Endothelial cell of umbilical vein (primary cell): ENCODE results near the gene MOB3A. TPM values are rescaled to one million over a fixed set of nuclear protein-coding genes. Genes with fewer than 3 reads are reported as not detected.

ENCODE experiments used
- BruUV-seq: library from RNA; stranded (reverse); fragments of 400-500 nt; replicated peaks from 2 replicates; lab custom pipeline; 2021; lab: Mats Ljungman, UMichigan
- CTCF ChIA-PET: fragments of 300-600, 350-600 bp; sonication (Branson Sonifier 250); formaldehyde crosslinking; loops from one replicate; lab custom pipeline; 2021; ENCODE audit warnings: antibody characterized with exemption, inconsistent platforms; lab: Charles Lee
- POLR2A ChIA-PET: fragments of 300-600, 350-600 bp; sonication (Branson Sonifier 250); formaldehyde crosslinking; loops from one replicate; lab custom pipeline; 2021; ENCODE audit warnings: antibody characterized with exemption, inconsistent platforms; lab: Charles Lee
- DNase-seq: peaks from one replicate; pipeline ENCODE4 v3.0.0-alpha.2; 2011; ENCODE audit warnings: low read depth, low spot score
- FAIRE-seq: peaks from 2 replicates; lab custom pipeline; 2011; peaks lifted over from hg19 to GRCh38; lab: Jason Lieb, UNC
- H2AFZ ChIP-seq: 2 replicates; pipeline ENCODE4 v1.6.0; 2012; ENCODE audit warnings: low read depth, low read length, control low read depth, inconsistent platforms
- H3K27ac ChIP-seq: 2 replicates; pipeline ENCODE4 v1.5.1; 2011; ENCODE audit warnings: low read depth, mild to moderate bottlenecking, control low read depth, low read length, moderate library complexity; ENCODE audit not compliant: insufficient read depth
- H3K27me3 ChIP-seq, 2 experiments: 2 replicates each; pipeline versions ENCODE4 v1.6.0 to v1.6.1; 2011; ENCODE audit warnings: low read length in 2 of 2, mixed read lengths in 1 of 2; ENCODE audit not compliant: control insufficient read depth in 2 of 2, insufficient read depth in 2 of 2
- H3K36me3 ChIP-seq, 2 experiments: 2 replicates in 1 of 2; 3 replicates in 1 of 2; pipeline ENCODE4 v1.5.1; 2011; ENCODE audit warnings: low read length in 2 of 2, mild to moderate bottlenecking in 1 of 2, moderate library complexity in 1 of 2; ENCODE audit not compliant: control insufficient read depth in 2 of 2, insufficient read depth in 2 of 2; ENCODE audit errors: extremely low read depth in 1 of 2
- H3K4me1 ChIP-seq: 3 replicates; pipeline ENCODE4 v1.5.1; 2011; ENCODE audit warnings: mild to moderate bottlenecking, low read length; ENCODE audit not compliant: control insufficient read depth, insufficient read depth; ENCODE audit errors: extremely low read depth
- H3K4me2 ChIP-seq: 2 replicates; pipeline ENCODE4 v1.6.1; 2011; ENCODE audit warnings: low read length, control low read depth, mixed read lengths; ENCODE audit not compliant: insufficient read depth
- H3K4me3 ChIP-seq, 3 experiments: fragments of 200-600 bp in 1 of 3; sonication (generic), shearing (Covaris generic) in 1 of 3; replicated peaks in 1 of 3; 2 replicates each; pipeline ENCODE4 v1.5.1; 2011 to 2016; ENCODE audit warnings: control low read depth in 3 of 3, low read length in 3 of 3, mild to moderate bottlenecking in 2 of 3, inconsistent platforms in 1 of 3, low read depth in 1 of 3, moderate library complexity in 1 of 3; ENCODE audit not compliant: insufficient read depth in 1 of 3
- H3K79me2 ChIP-seq: 2 replicates; pipeline ENCODE4 v1.6.0; 2012; ENCODE audit warnings: low read length, inconsistent platforms; ENCODE audit not compliant: control insufficient read depth, insufficient read depth
- H3K9ac ChIP-seq: replicated peaks from 2 replicates; pipeline ENCODE3; 2011; ENCODE audit warnings: low read length, control low read depth; ENCODE audit not compliant: insufficient read depth; ENCODE audit errors: extremely low read depth
- H3K9me1 ChIP-seq: replicated peaks from 3 replicates; pipeline ENCODE4 v1.6.0; 2011; ENCODE audit warnings: mild to moderate bottlenecking, low read length; ENCODE audit not compliant: control insufficient read depth, insufficient read depth; ENCODE audit errors: extremely low read depth
- H3K9me3 ChIP-seq: replicated peaks from 2 replicates; pipeline ENCODE4 v1.5.1; 2012; ENCODE audit warnings: low read length, inconsistent platforms; ENCODE audit not compliant: control insufficient read depth, insufficient read depth
- H4K20me1 ChIP-seq: replicated peaks from 2 replicates; pipeline ENCODE3; 2011; ENCODE audit warnings: mild to moderate bottlenecking, low read length; ENCODE audit not compliant: control insufficient read depth, insufficient read depth; ENCODE audit errors: extremely low read depth
- CTCF ChIP-seq, 2 donors: IDR thresholded peaks; 1 replicate in 1 of 2; 2 replicates in 1 of 2; pipeline ENCODE4 v1.5.1; 2011; ENCODE audit warnings: low read length in 2 of 2, mild to moderate bottlenecking in 2 of 2, moderate library complexity in 2 of 2, control low read depth in 1 of 2, inconsistent platforms in 1 of 2, low read depth in 1 of 2; ENCODE audit not compliant: insufficient read depth in 1 of 2; ENCODE audit errors: extremely low read depth in 1 of 2
- EZH2 ChIP-seq: IDR thresholded peaks from 2 replicates; pipeline ENCODE4 v1.6.1; 2012; ENCODE audit warnings: borderline replicate concordance, low read depth, mild to moderate bottlenecking, moderate library complexity, low read length, inconsistent platforms; ENCODE audit not compliant: severe bottlenecking
- FOS ChIP-seq: IDR thresholded peaks from 2 replicates; pipeline ENCODE4 v1.6.1; 2011; ENCODE audit warnings: mild to moderate bottlenecking, low read length, moderate library complexity, borderline replicate concordance; ENCODE audit not compliant: insufficient read depth
- GATA2 ChIP-seq: IDR thresholded peaks from 2 replicates; pipeline ENCODE4 v1.7.0; 2011; ENCODE audit warnings: low read depth, mild to moderate bottlenecking, moderate library complexity, mixed read lengths, low read length; ENCODE audit not compliant: insufficient read length, insufficient read depth
- JUN ChIP-seq: IDR thresholded peaks from 2 replicates; pipeline ENCODE4 v1.6.1; 2011; ENCODE audit warnings: borderline replicate concordance, low read depth; ENCODE audit not compliant: insufficient read length, insufficient read depth
- MAX ChIP-seq: IDR thresholded peaks from 2 replicates; pipeline ENCODE4 v1.6.1; 2011; ENCODE audit not compliant: insufficient read depth, insufficient read length
- MYC ChIP-seq: IDR thresholded peaks from one replicate; pipeline ENCODE4 v1.6.1; 2011; ENCODE audit warnings: mild to moderate bottlenecking, low read depth, low read length
- POLR2A ChIP-seq: IDR thresholded peaks from 2 replicates; pipeline ENCODE4 v1.6.1; 2012; ENCODE audit warnings: low read depth, mild to moderate bottlenecking, control low read depth, low read length
- POLR2AphosphoS5 ChIP-seq: IDR thresholded peaks from 2 replicates; pipeline ENCODE4 v1.6.1; 2012; ENCODE audit warnings: low read depth, mild to moderate bottlenecking, control low read depth, low read length, moderate library complexity; ENCODE audit not compliant: insufficient read depth
- dilution Hi-C: fragments of 300-500 bp; cut with MboI; formaldehyde crosslinking; loops from one replicate; pipeline ENCODE4 v1.15.0; 2019; ENCODE audit warnings: low sequenced_read_pairs; ENCODE audit not compliant: extremely low pct_ligation_motif_present
- intact Hi-C: fragments of 100-400 bp; cut with micrococcal nuclease; formaldehyde crosslinking; loops from one replicate; pipeline ENCODE4 v1.10.0; 2022
- polyA plus RNA-seq, 4 experiments: library from polyadenylated mRNA; depleted of rRNA in 3 of 4; stranded (reverse) in 3 of 4; unstranded in 1 of 4; fragments of >200 nt; gene quantifications; 2 replicates each; pipeline versions ENCODE4 v1.2.1 to v1.2.3, GENCODE V29; 2011 to 2012; ENCODE audit warnings: missing spikeins in 1 of 4
- total RNA-seq: library from RNA; stranded (reverse); gene quantifications from 2 replicates; pipeline ENCODE4 v1.2.3, GENCODE V29; 2021

Gene MOB3A
- total and polyA plus RNA-seq, 2 donors (not counting 3 experiments of a cell fraction or from before 2014, with no cell fraction given): 46.5 to 59.7 TPM

GRCh38 chr19:2050349-2050990 is 45.7 kb downstream of the MOB3A start:
- CTCF ChIA-PET: interaction anchor here (1.9 kb wide), 1 partner anchor 10 kb away, joined by 4 read pairs; no protein-coding TSS in a partner anchor
- no peaks in the 10 kb centered on the region for H3K27me3 ChIP-seq
- no peaks in the 10 kb centered on the region for H3K9me1 ChIP-seq
- no peak overlapping the region for H2AFZ ChIP-seq
- H3K4me1 ChIP-seq: peaks cover 29% of the 10 kb centered on the region
- H3K27ac ChIP-seq: no peak overlapping the region
- peaks cover 4 to 6% of the 10 kb centered on the region in 2 experiments for H3K36me3 ChIP-seq
- BruUV-seq: TSS peak; percentile 22
- FAIRE-seq (peak; percentile 55), DNase-seq (no peak)
- no peaks in the 10 kb centered on the region for H3K9me3 ChIP-seq
- H4K20me1 ChIP-seq: no peaks in the 10 kb centered on the region
- no peak for TF ChIP-seq JUN
- no peak for TF ChIP-seq GATA2
- no peak for TF ChIP-seq MYC
- no peak for TF ChIP-seq EZH2
- no peak for TF ChIP-seq POLR2AphosphoS5
- TF ChIP-seq FOS: no peak
- TF ChIP-seq MAX: no peak
- no peak for TF ChIP-seq CTCF (IDR thresholded peaks at IDR 0.05; ENCODE audit: extremely low read depth in 1 of 2, insufficient read depth in 1 of 2, low read depth in 1 of 2, low read length in 2 of 2)
- no peak for TF ChIP-seq POLR2A
- H3K79me2 ChIP-seq: peaks cover 45% of the 10 kb centered on the region
- POLR2A ChIA-PET: no interaction called here
- H3K4me3 ChIP-seq: peak overlapping the region; percentile 81 to 95 (median 81)
- peak overlapping the region; percentile 82 for H3K4me2 ChIP-seq
- dilution Hi-C loops (no loop called here), intact Hi-C loops (no loop called here)
- peak overlapping the region; percentile 67 for H3K9ac ChIP-seq
